HFF-Myc (cell line): ENCODE results near the gene MDC1.

ENCODE experiments used
- DNase-seq: peaks from one replicate; pipeline ENCODE4 v3.0.0-alpha.2; 2011; ENCODE audit warnings: low read depth; ENCODE audit errors: extremely low read depth
- H3K4me3 ChIP-seq: replicated peaks from 2 replicates; pipeline ENCODE4 v1.5.1; 2011; ENCODE audit warnings: low read depth, mild to moderate bottlenecking, control low read depth, low read length
- CTCF ChIP-seq: IDR thresholded peaks from 2 replicates; pipeline ENCODE4 v1.5.1; 2012; ENCODE audit warnings: mild to moderate bottlenecking, low read depth, low read length, control low read depth; ENCODE audit errors: missing control alignments

MDC1 gene

GRCh38 chr6:30711758-30712380 is 5.2 kb downstream of the MDC1 start:
- no peak for DNase-seq
- TF ChIP-seq CTCF: no peak

GRCh38 chr6:30709101-30709868 is 7.8 kb downstream of the MDC1 start:
- no peak for DNase-seq
- H3K4me3 ChIP-seq: no peak overlapping the region
- no peak for TF ChIP-seq CTCF

More at GRCh38 chr6:30711758-30712380, 5.2 kb downstream of the MDC1 start:
- no peak overlapping the region for H3K4me3 ChIP-seq

- no peak for DNase-seq
- no peak overlapping the region for H3K4me3 ChIP-seq
- TF ChIP-seq CTCF: no peak
Observed at GRCh38 chr6:30707281-30707850, 9.7 kb downstream of the MDC1 start.

GRCh38 chr6:30705620-30706019 is 11.5 kb downstream of the MDC1 start:
- H3K4me3 ChIP-seq: no peak overlapping the region
- TF ChIP-seq CTCF: no peak
- no peak for DNase-seq

- H3K4me3 ChIP-seq: no peak overlapping the region
- no peak for DNase-seq
- no peak for TF ChIP-seq CTCF
Observed at GRCh38 chr6:30703821-30704220, 13.3 kb downstream of the MDC1 start.

GRCh38 chr6:30703011-30703410 is 14.1 kb downstream of the MDC1 start:
- TF ChIP-seq CTCF: no peak
- no peak overlapping the region for H3K4me3 ChIP-seq
- DNase-seq: no peak
